Left cardiac atrium (tissue), 4 donors: ENCODE data around the gene CNN2. TPM values are rescaled to one million over a fixed set of nuclear protein-coding genes. Genes with fewer than 3 reads are reported as not detected.

Experiments
- ATAC-seq, 2 donors: fragments of 200-7000 bp; cut with Tn5 transposase; one replicate each; pipeline ENCODE4 v1.9.1; 2020; ENCODE audit warnings: mild to moderate bottlenecking in 2 of 2, moderate library complexity in 2 of 2
- DNase-seq: peaks from one replicate; pipeline ENCODE4 v3.0.0-alpha.2; 2020
- intact Hi-C, 2 donors: fragments of 100-400 bp; cut with DNase I; formaldehyde crosslinking; loops; one replicate each; pipeline versions ENCODE4 v1.14.1 to v1.15.1; 2022 to 2023
- total RNA-seq, 2 donors: library from RNA; stranded (reverse); fragmentation: NEBNext Ultra II Directional; extraction: Animal tissue kit (Norgen Biotek cat#: 25700); gene quantifications; one replicate each; pipeline ENCODE4 v1.2.1, GENCODE V29; 2021
- donor health status: DM: no; HTN: yes; CAD: no.
- donor health status: DM: no; HTN: yes; CAD: no; lungs with severe emphysema.
- donor health status: DM: yes; HTN: yes; CAD: no.
- donor health status: Dilated cardiomyopathy.

CNN2 gene
- total RNA-seq, 2 donors from 2014 or later: 74.4 to 83.8 TPM

- no peak for DNase-seq
- no peak for ATAC-seq
- intact Hi-C loops: no loop called here
Observed at GRCh38 chr19:993361-993830, 33.0 kb upstream of the CNN2 start.

GRCh38 chr19:993831-994393 lies 32.5 kb upstream of the CNN2 start:
- intact Hi-C loops: no loop called here
- DNase-seq (no peak), ATAC-seq (no peak)

GRCh38 chr19:994516-994915 lies 31.9 kb upstream of the CNN2 start:
- ATAC-seq (no peak), DNase-seq (no peak)

GRCh38 chr19:995051-995827 lies 31.2 kb upstream of the CNN2 start:
- intact Hi-C loops: no loop called here
- ATAC-seq (no peak), DNase-seq (no peak)

More at GRCh38 chr19:994516-994915, 31.9 kb upstream of the CNN2 start:
- intact Hi-C loops: no loop called here

- intact Hi-C loops: no loop called here
- ATAC-seq (peak in 1 of 2 donors; percentile 14), DNase-seq (no peak)
Observed at GRCh38 chr19:996051-996838, 30.2 kb upstream of the CNN2 start.

- no peak for ATAC-seq
Observed at GRCh38 chr19:998064-998463, 28.3 kb upstream of the CNN2 start.

GRCh38 chr19:999379-999719 lies 27.1 kb upstream of the CNN2 start:
- intact Hi-C loops: no loop called here
- no peak for ATAC-seq

More at GRCh38 chr19:998064-998463, 28.3 kb upstream of the CNN2 start:
- no peak for DNase-seq
- intact Hi-C loops: no loop called here

GRCh38 chr19:1000095-1000494 lies 26.3 kb upstream of the CNN2 start, which contains the start of gene GRIN3B:
GRIN3B (plus strand) TSS chr19:1000419; CDS start chr19:1000438, 19 bp downstream.
- peak; percentile 8 to 23 for ATAC-seq
- intact Hi-C loops: no loop called here
- peak; percentile 70 for DNase-seq

More at GRCh38 chr19:999379-999719, 27.1 kb upstream of the CNN2 start:
- no peak for DNase-seq

GRCh38 chr19:1000591-1001537 lies 25.5 kb upstream of the CNN2 start:
- no peak for DNase-seq

GRCh38 chr19:1001538-1002166 lies 24.8 kb upstream of the CNN2 start:
- ATAC-seq (peak; percentile 63 to 66), DNase-seq (no peak)
- intact Hi-C loops: no loop called here

More at GRCh38 chr19:1000591-1001537, 25.5 kb upstream of the CNN2 start:
- intact Hi-C loops: no loop called here
- ATAC-seq: no peak

- no peak for ATAC-seq
- no peak for DNase-seq
- intact Hi-C loops: no loop called here
Observed at GRCh38 chr19:1002600-1002999, 23.8 kb upstream of the CNN2 start.

GRCh38 chr19:1003283-1003682 lies 23.1 kb upstream of the CNN2 start:
- intact Hi-C loops: no loop called here
- DNase-seq (no peak), ATAC-seq (no peak)

- ATAC-seq: no peak
- DNase-seq: no peak
- intact Hi-C loops: no loop called here
Observed at GRCh38 chr19:1004204-1004802, 22.1 kb upstream of the CNN2 start.

GRCh38 chr19:1004803-1005664 lies 21.4 kb upstream of the CNN2 start:
- no peak for ATAC-seq
- intact Hi-C loops: no loop called here
- no peak for DNase-seq

GRCh38 chr19:1006711-1007398 lies 19.6 kb upstream of the CNN2 start:
- no peak for ATAC-seq
- no peak for DNase-seq

GRCh38 chr19:1007399-1008251 lies 18.8 kb upstream of the CNN2 start:
- intact Hi-C loops: no loop called here
- ATAC-seq (no peak), DNase-seq (no peak)

More at GRCh38 chr19:1006711-1007398, 19.6 kb upstream of the CNN2 start:
- intact Hi-C loops: no loop called here
